T-helper 2 cell treated with Interferon-gamma antibody and Interleukin-4, amounts not matched to agents 100 ng/mL and 5 ng/mL, for 36 hours (primary cell): ENCODE results near the gene TBC1D3K. TPM values are rescaled to one million over a fixed set of nuclear protein-coding genes. Genes with fewer than 3 reads are reported as not detected.
"Not testable (repeated sequence)": the region's sequence is repeated elsewhere in the genome, so short reads cannot be mapped to it uniquely, and the experiment has no call there.

Experiments
- intact Hi-C: fragments of 100-400 bp; cut with micrococcal nuclease; formaldehyde crosslinking; loops from one replicate; pipeline ENCODE4 v1.15.1; 2023
- total RNA-seq: library from RNA; stranded (reverse); gene quantifications from 2 replicates; pipeline ENCODE4 v1.2.3, GENCODE V29; 2022

TBC1D3K gene
- not detected in 2 replicates for total RNA-seq

GRCh38 chr17:37924115-37924514 lies at the start of gene TBC1D3K:
Gene TBC1D3K (plus strand): TSS chr17:37924415. CDS start chr17:37926000, 1,585 bp downstream.
- intact Hi-C loops, result not testable (repeated sequence)

GRCh38 chr17:37884516-37884915 lies 39.7 kb upstream of the TBC1D3K start:
- intact Hi-C loops, result no loop called here

GRCh38 chr17:37885136-37885535 lies 39.1 kb upstream of the TBC1D3K start:
- intact Hi-C loops, result no loop called here

GRCh38 chr17:37888881-37889280 lies 35.3 kb upstream of the TBC1D3K start:
- intact Hi-C loops, result no loop called here

- intact Hi-C loops, result not testable (repeated sequence)
Observed at GRCh38 chr17:37896961-37897360, 27.3 kb upstream of the TBC1D3K start.

Other genes starting within 250 kb of the TBC1D3K start
- gene HNF1B, start 179.4 kb upstream of the TBC1D3K start, total RNA-seq, result 0.70 and 1.0 TPM in 2 replicates
- gene TBC1D3L, start 64.6 kb downstream of the TBC1D3K start, total RNA-seq, result 19.1 and 21.4 TPM in 2 replicates
- 0.50 TPM in 1 of 2 replicates, not detected in the other for gene TBC1D3D, start 79.6 kb downstream of the TBC1D3K start, total RNA-seq
- 0.18 TPM in 1 of 2 replicates, not detected in the other for gene TBC1D3C, start 144.2 kb downstream of the TBC1D3K start, total RNA-seq
- not detected in 2 replicates for gene TBC1D3E, start 203.5 kb downstream of the TBC1D3K start, total RNA-seq